CD4-positive, alpha-beta T cell treated with Interferon gamma for 1 hour (primary cell): Measurements from ENCODE around the gene OR2F1.
"Not testable (repeated sequence)": the region's sequence is repeated elsewhere in the genome, so short reads cannot be mapped to it uniquely, and the experiment has no call there.

Experiments
- DNase-seq: peaks from one replicate; pipeline ENCODE4 v3.0.0-alpha.2; 2020

Gene OR2F1

DNA sequence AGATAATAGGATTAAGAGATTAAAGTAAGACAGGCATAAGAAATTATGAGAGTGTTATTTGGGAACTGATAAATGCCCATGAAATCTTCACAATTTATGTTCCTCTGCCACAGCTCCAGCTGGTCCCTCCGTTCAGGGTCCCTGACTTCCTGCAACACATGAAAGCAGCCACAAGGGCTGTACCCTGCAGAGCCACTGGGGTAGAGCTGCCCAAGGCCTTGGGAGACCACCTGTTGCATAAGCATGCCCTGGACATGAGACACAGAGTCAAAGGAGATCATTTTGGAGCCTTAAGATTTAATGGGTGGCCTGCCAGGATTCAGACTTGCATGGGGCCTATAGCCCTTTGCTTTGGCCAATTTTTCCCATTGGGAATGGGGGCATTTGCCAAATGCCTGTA, 56.2 kb downstream of the OR2F1 start:
- DNase-seq = not testable (repeated sequence)

- DNase-seq = no peak
Observed at GRCh38 chr7:144011458-144012230, 57.0 kb downstream of the OR2F1 start.
